ENCODE data around the gene ZNF862. TPM values are rescaled to one million over a fixed set of nuclear protein-coding genes. Genes with fewer than 3 reads are reported as not detected.

Gene ZNF862
- total and polyA plus RNA-seq, 2 of the 8 experiments (the other 6 are each of a cell fraction or from before 2014, with no cell fraction given): 1.8 to 3.9 TPM

GRCh38 chr7:149869867-149870266, 31.7 kb downstream of the ZNF862 start:
- H4K8ac ChIP-seq (ENCODE audit: extremely low read depth, insufficient read depth, low read length): no peak overlapping the region
- no peaks in the 10 kb centered on the region for H3K79me2 ChIP-seq (ENCODE audit: control insufficient read depth in 1 of 2, insufficient read depth in 2 of 2, low read length in 2 of 2)
- ChIA-PET POLR2A (ENCODE audit: partially characterized antibody) (no interaction called here), CTCF (ENCODE audit: partially characterized antibody) (interaction anchor here (0.5 to 5.5 kb wide), 7 partner anchors 9 to 162 kb away, joined by 3 to 60 read pairs (median 5); no protein-coding TSS in a partner anchor)
- H3K4me2 ChIP-seq (ENCODE audit: insufficient read depth in 1 of 2, low read depth in 2 of 2, low read length in 2 of 2): no peak overlapping the region
- H2AFZ ChIP-seq (ENCODE audit: low read length): no peak overlapping the region
- H3K18ac ChIP-seq (ENCODE audit: extremely low read depth, low read length): no peak overlapping the region
- no peak overlapping the region for H2AK5ac ChIP-seq (ENCODE audit: low read depth, low read length)
- H3K56ac ChIP-seq (replicated peaks; ENCODE audit: insufficient read length, low read depth, low read length): no peak overlapping the region
- DNase-seq (ENCODE audit: low read depth in 1 of 2, low spot score in 2 of 2) (no peak), FAIRE-seq (no peak)
- H3K4me3 ChIP-seq (ENCODE audit: extremely low read depth in 1 of 4, insufficient read depth in 2 of 4, low read depth in 3 of 4, low read length in 4 of 4): no peak overlapping the region
- no peak overlapping the region for H3K23ac ChIP-seq (ENCODE audit: insufficient read length)
- H3K79me1 ChIP-seq (ENCODE audit: low read depth, low read length): no peaks in the 10 kb centered on the region
- H2BK15ac ChIP-seq (ENCODE audit: low read length): no peak overlapping the region
- TF ChIP-seq RNF2 (IDR thresholded peaks at IDR 0.05; ENCODE audit: borderline replicate concordance, low read depth, low read length, missing control alignments, poor library complexity, severe bottlenecking): no peak
- H2BK5ac ChIP-seq (ENCODE audit: low read depth, low read length): no peak overlapping the region
- H2BK12ac ChIP-seq (ENCODE audit: low read depth, low read length): no peak overlapping the region
- no peak overlapping the region for H3K4ac ChIP-seq (replicated peaks; ENCODE audit: insufficient read length, low read depth, low read length)
- no peaks in the 10 kb centered on the region for H3K9me3 ChIP-seq (ENCODE audit: insufficient read depth in 2 of 2, low read depth in 1 of 2, low read length in 1 of 2)
- peaks cover 11% of the 10 kb centered on the region; the same call in 1 of the 2 replicates for H3K23me2 ChIP-seq (ENCODE audit: low read depth, low read length)
- H4K91ac ChIP-seq (replicated peaks; ENCODE audit: insufficient read length, low read length): no peak overlapping the region
- H3K36me3 ChIP-seq (ENCODE audit: control insufficient read depth in 2 of 4, insufficient read depth in 4 of 4, low read length in 3 of 4): peaks cover 0 to 3% (median 0%) of the 10 kb centered on the region in 4 experiments; a peak in 2 of 8 replicates
- no peak overlapping the region for H4K5ac ChIP-seq (ENCODE audit: insufficient read length, low read depth, low read length)
- peaks cover 0 to 15% (median 10%) of the 10 kb centered on the region in 4 experiments; a peak in 6 of 7 replicates for H3K27me3 ChIP-seq (replicated peaks in 1 of 4; ENCODE audit: control insufficient read depth in 3 of 4, extremely low read depth in 1 of 4, insufficient read depth in 3 of 4, low read length in 3 of 4)
- no peaks in the 10 kb centered on the region for H4K20me1 ChIP-seq (replicated peaks in 1 of 2; ENCODE audit: control insufficient read depth in 1 of 2, insufficient read depth in 2 of 2, low read length in 2 of 2)
- H2BK120ac ChIP-seq (replicated peaks; ENCODE audit: low read depth, low read length): no peak overlapping the region
- H3K14ac ChIP-seq (ENCODE audit: insufficient read length): no peak overlapping the region
- WGBS, 2 experiments (ENCODE audit: extremely low coverage in 1 of 2, insufficient coverage in 1 of 2, insufficient read length in 1 of 2, insufficient replicate concordance in 2 of 2, low coverage in 1 of 2, low lambda C conversion rate in 2 of 2, missing lambda C conversion rate in 1 of 2): 73% methylated on average over 6 of the region's 6 CpGs; no CpG with 5 or more reads in 1 of the 2 experiments
- H3K9ac ChIP-seq (replicated peaks in 1 of 4; ENCODE audit: extremely low read depth in 1 of 4, low read depth in 3 of 4, low read length in 3 of 4): no peak overlapping the region
- peaks cover 0 to 12% (median 4%) of the 10 kb centered on the region in 4 experiments; a peak in 4 of 7 replicates for H3K4me1 ChIP-seq (replicated peaks in 1 of 4; ENCODE audit: control insufficient read depth in 3 of 4, insufficient read depth in 4 of 4, low read length in 3 of 4)
- H2BK20ac ChIP-seq (ENCODE audit: low read length): no peak overlapping the region
- H3K27ac ChIP-seq (ENCODE audit: low read depth, low read length): no peak overlapping the region
